ENCODE data around the gene BAHCC1.
A peak's percentile ranks its signal among the peaks of the same experiment; 100 is the strongest.

BAHCC1 gene

GRCh38 chr17:81394921-81395599 lies at the start of gene BAHCC1:
TSS of gene BAHCC1 (plus strand) at chr17:81395457. CDS start at chr17:81399740, 4,283 bp downstream.
- peak; percentile 100 for DNase-seq (ENCODE audit: low spot score)
- Histone ChIP-seq H3K27ac (peak within 1 kb of the TSS; percentile 97 to 99), H3K4me3 (peak within 1 kb of the TSS; percentile 97)
- no peak for TF ChIP-seq CTCF (IDR thresholded peaks at IDR 0.05)

DNA sequence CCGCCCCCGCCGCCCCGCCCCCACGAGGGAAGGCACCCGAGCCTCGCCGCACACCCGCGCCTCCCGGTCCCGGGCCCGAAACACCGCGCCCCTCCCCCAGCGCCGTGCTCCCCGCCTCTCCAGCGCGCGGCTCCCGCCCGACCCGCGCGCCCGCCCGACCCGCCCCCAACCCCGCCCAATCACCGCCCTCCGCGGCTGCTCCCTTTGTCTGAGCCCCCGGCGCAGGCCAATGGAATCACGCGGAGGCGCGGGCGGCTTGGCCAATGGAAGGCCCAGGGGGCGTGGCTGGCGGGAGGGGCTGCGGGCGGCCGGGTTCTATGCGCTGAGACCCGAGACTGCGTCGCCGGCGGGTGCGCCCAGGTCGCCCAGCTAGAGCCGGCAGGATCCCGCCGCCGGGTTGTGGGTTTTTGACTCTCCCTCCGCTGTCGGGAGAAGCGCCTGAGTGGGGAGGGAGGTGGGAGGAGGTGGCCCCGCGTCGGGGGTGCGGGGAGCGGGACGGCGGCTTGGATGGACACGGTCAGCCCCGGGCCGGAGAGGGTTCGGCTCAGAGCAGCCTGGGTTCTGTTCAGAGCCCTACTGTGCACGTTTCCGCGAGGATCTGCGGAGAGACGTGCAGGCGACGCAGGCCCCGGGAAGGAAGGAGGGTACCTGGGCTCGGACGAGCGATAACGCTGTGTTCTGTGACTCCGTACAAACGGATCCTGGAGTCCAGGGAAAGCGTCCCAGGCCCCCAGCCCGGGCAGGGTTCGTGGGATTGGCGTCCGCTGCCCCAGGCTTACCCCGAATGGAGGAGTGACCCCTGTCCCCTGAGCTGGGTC lies 49.0 kb upstream of the BAHCC1 start:
- DNase-seq (ENCODE audit: low spot score), result peak; percentile 99
- peak overlapping the region; percentile 89 for H3K4me3 ChIP-seq
- TF ChIP-seq CTCF (IDR thresholded peaks at IDR 0.05), result no peak
- H3K27ac ChIP-seq, result peak overlapping the region; percentile 73 to 99

DNA sequence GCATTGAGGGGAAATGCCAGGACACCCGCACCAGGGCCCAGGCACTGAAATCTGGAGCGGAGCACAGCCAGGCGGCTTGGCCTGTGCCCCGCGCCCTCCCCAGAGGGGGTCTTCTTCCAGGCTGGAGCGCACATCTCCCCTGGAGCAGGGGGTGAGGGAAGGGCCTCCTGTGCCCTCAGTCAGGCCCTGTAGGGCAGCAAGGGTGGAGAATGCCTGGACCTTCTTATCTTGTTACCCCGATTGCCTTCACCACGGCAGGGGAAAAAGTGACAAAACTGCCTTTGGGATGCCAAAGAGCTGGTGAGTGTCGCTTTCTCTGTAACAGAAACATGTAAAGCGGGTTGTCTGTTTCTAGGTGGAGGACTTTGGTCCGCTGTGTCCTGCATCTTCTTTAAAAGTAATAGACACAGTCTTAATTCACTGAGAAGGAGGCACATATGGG lies 48.3 kb upstream of the BAHCC1 start:
- Histone ChIP-seq H3K27ac (peak overlapping the region; percentile 73 to 99), H3K4me3 (peak overlapping the region; percentile 89)
- DNase-seq (ENCODE audit: low spot score), result no peak
- TF ChIP-seq CTCF (IDR thresholded peaks at IDR 0.05), result no peak

GRCh38 chr17:81347437-81347836 lies 47.8 kb upstream of the BAHCC1 start:
- Histone ChIP-seq H3K27ac (no peak overlapping the region), H3K4me3 (no peak overlapping the region)
- DNase-seq (ENCODE audit: low spot score), result no peak
- TF ChIP-seq CTCF (IDR thresholded peaks at IDR 0.05), result no peak

DNA sequence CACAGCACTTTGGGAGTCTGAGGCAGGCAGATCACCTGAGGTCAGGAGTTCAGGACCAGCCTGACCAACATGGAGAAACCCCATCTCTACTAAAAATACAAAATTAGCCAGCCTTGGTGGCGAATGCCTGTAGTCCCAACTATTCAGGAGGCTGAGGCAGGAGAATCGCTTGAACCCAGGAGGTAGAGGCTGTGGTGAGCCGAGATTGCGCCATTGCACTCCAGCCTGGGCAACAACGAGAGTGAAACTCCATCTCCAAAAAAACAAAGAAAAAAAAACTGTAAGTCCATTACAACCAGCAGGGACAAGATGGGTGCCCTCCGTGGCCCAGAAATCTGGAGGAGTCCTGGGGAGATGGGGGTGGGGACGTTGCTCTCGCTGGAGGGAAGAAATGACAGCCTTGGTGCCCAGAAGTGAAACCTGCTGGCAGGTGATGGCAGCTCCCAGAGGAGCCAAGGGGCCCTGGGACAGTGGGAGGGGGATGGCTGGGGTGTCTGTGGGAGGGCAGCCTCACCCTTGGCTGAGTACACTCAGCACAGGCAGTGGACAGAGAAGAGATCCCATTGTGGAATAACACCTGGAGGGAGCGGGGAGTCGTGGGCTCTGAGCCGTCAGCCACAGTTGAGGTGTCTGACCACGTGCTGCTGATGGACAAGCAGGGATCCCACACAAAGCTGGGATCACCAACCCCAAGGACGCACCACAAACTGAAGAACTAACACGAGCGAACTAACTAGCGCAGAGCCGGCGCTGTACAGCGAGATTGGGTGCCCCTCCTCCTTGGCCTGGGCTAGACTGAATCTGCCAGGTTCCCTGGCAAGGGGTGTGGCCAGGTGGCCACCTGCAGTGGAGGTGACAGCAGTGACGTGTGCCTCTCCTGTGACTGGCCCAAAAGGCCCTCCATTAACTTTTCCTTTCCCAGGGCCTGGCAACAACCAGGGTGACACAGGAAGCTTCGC lies 46.9 kb upstream of the BAHCC1 start:
- Histone ChIP-seq H3K27ac (no peak overlapping the region), H3K4me3 (no peak overlapping the region)

More for the DNA sequence above, 46.9 kb upstream of the BAHCC1 start:
- TF ChIP-seq CTCF (IDR thresholded peaks at IDR 0.05), result no peak
- no peak for DNase-seq (ENCODE audit: low spot score)
